Measurements from ENCODE around the gene RNF4.
"Not testable (repeated sequence)": the region's sequence is repeated elsewhere in the genome, so short reads cannot be mapped to it uniquely, and the experiment has no call there.

The RNF4 gene

GRCh38 chr4:2468456-2469191 lies at the start of gene RNF4:
TSS of gene RNF4 (plus strand) at chr4:2469106. CDS start at chr4:2490494, 21,388 bp downstream.
- DNase-seq = peak; percentile 97

- no peak for DNase-seq
Measured at GRCh38 chr4:2419814-2420213, 49.1 kb upstream of the RNF4 start.

- DNase-seq = no peak
Measured at GRCh38 chr4:2421928-2422327, 47.0 kb upstream of the RNF4 start.

GRCh38 chr4:2423066-2423465 lies 45.8 kb upstream of the RNF4 start:
- no peak for DNase-seq

- no peak for DNase-seq
Measured at GRCh38 chr4:2423695-2424094, 45.2 kb upstream of the RNF4 start.

- DNase-seq = no peak
Measured at GRCh38 chr4:2424581-2424980, 44.3 kb upstream of the RNF4 start.

GRCh38 chr4:2425386-2426068 lies 43.4 kb upstream of the RNF4 start:
- no peak for DNase-seq

GRCh38 chr4:2426069-2426397 lies 42.9 kb upstream of the RNF4 start:
- DNase-seq = no peak

- no peak for DNase-seq
Measured at GRCh38 chr4:2426711-2427275, 42.1 kb upstream of the RNF4 start.

- no peak for DNase-seq
Measured at GRCh38 chr4:2427383-2428334, 41.2 kb upstream of the RNF4 start.

GRCh38 chr4:2428496-2429213 lies 40.3 kb upstream of the RNF4 start:
- no peak for DNase-seq

- not testable (repeated sequence) for DNase-seq
Measured at GRCh38 chr4:2429945-2430757, 38.8 kb upstream of the RNF4 start.

- DNase-seq = no peak
Measured at GRCh38 chr4:2432004-2432403, 36.9 kb upstream of the RNF4 start.

GRCh38 chr4:2432991-2433530 lies 35.8 kb upstream of the RNF4 start:
- no peak for DNase-seq

GRCh38 chr4:2433609-2434350 lies 35.1 kb upstream of the RNF4 start:
- DNase-seq = no peak

- no peak for DNase-seq
Measured at GRCh38 chr4:2434420-2434819, 34.5 kb upstream of the RNF4 start.

- DNase-seq = no peak
Measured at GRCh38 chr4:2436301-2436700, 32.6 kb upstream of the RNF4 start.

GRCh38 chr4:2436761-2437474 lies 32.0 kb upstream of the RNF4 start:
- no peak for DNase-seq

GRCh38 chr4:2437475-2438215 lies 31.3 kb upstream of the RNF4 start:
- no peak for DNase-seq

All from activated CD4-positive, alpha-beta T cell treated with anti-CD3 and anti-CD28 coated beads for 48 hours (primary cell).